Mesenchymal stem cell (in vitro differentiated cells and primary cell): ENCODE data around the gene CDH15.

Source experiments
- DNase-seq: peaks from one replicate; pipeline ENCODE4 v3.0.0-alpha.2; 2013
- H2AFZ ChIP-seq: one replicate; pipeline ENCODE4 v1.6.1; 2013; ENCODE audit warnings: low read depth, mild to moderate bottlenecking, control low read depth, inconsistent platforms, low read length, moderate library complexity
- H2AK5ac ChIP-seq: 2 replicates; pipeline ENCODE4 v1.6.1; 2013; ENCODE audit warnings: low read length, moderate library complexity, mild to moderate bottlenecking, inconsistent platforms; ENCODE audit not compliant: severe bottlenecking
- H2BK120ac ChIP-seq: one replicate; pipeline ENCODE4 v1.6.1; 2013; ENCODE audit warnings: low read depth, mild to moderate bottlenecking, inconsistent platforms, low read length, moderate library complexity
- H2BK12ac ChIP-seq, 2 experiments: one replicate each; pipeline ENCODE4 v1.6.1; 2013; ENCODE audit warnings: inconsistent platforms in 2 of 2, low read length in 2 of 2, mild to moderate bottlenecking in 2 of 2, moderate library complexity in 2 of 2, control low read depth in 1 of 2
- H2BK15ac ChIP-seq: one replicate; pipeline ENCODE4 v1.6.1; 2013; ENCODE audit warnings: mild to moderate bottlenecking, low read depth, inconsistent platforms; ENCODE audit not compliant: poor library complexity, severe bottlenecking
- H2BK5ac ChIP-seq: 2 replicates; pipeline ENCODE4 v1.6.1; 2013; ENCODE audit warnings: low read depth, mild to moderate bottlenecking, low read length, control low read depth, inconsistent platforms; ENCODE audit not compliant: poor library complexity, severe bottlenecking
- H3K14ac ChIP-seq, 2 experiments: one replicate each; pipeline ENCODE4 v1.6.1; 2013; ENCODE audit warnings: inconsistent platforms in 2 of 2, low read length in 2 of 2, control low read depth in 1 of 2, mild to moderate bottlenecking in 1 of 2, moderate library complexity in 1 of 2
- H3K18ac ChIP-seq, 2 experiments: one replicate each; pipeline ENCODE4 v1.6.1; 2013; ENCODE audit warnings: inconsistent platforms in 2 of 2, low read length in 2 of 2, control low read depth in 1 of 2, low read depth in 1 of 2, mild to moderate bottlenecking in 1 of 2
- H3K23ac ChIP-seq, 2 experiments: one replicate each; pipeline ENCODE4 v1.6.1; 2013; ENCODE audit warnings: inconsistent platforms in 2 of 2, low read length in 2 of 2, mild to moderate bottlenecking in 2 of 2, moderate library complexity in 2 of 2, control low read depth in 1 of 2
- H3K27ac ChIP-seq: 2 replicates; pipeline ENCODE4 v1.5.1; 2013; ENCODE audit warnings: mild to moderate bottlenecking, moderate library complexity, low read length, control low read depth, inconsistent platforms; ENCODE audit not compliant: poor library complexity, severe bottlenecking
- H3K27me3 ChIP-seq, 2 experiments: 2 replicates each; pipeline versions ENCODE4 v1.6.1 to v1.7.0; 2013; ENCODE audit warnings: low read length in 2 of 2, mild to moderate bottlenecking in 2 of 2, moderate library complexity in 2 of 2, control low read depth in 1 of 2, inconsistent platforms in 1 of 2; ENCODE audit not compliant: control insufficient read depth in 1 of 2, insufficient read depth in 1 of 2
- H3K36me3 ChIP-seq, 2 experiments: 2 replicates each; pipeline versions ENCODE4 v1.6.1 to v1.7.0; 2013; ENCODE audit warnings: low read length in 2 of 2, control low read depth in 1 of 2, inconsistent platforms in 1 of 2, low read depth in 1 of 2, mild to moderate bottlenecking in 1 of 2; ENCODE audit not compliant: insufficient read depth in 2 of 2, control insufficient read depth in 1 of 2
- H3K4ac ChIP-seq, 2 experiments: one replicate each; pipeline ENCODE4 v1.6.1; 2013; ENCODE audit warnings: inconsistent platforms in 2 of 2, low read length in 2 of 2, mild to moderate bottlenecking in 2 of 2, moderate library complexity in 2 of 2, control low read depth in 1 of 2, low read depth in 1 of 2
- H3K4me1 ChIP-seq: 2 replicates; pipeline ENCODE4 v1.6.1; 2013; ENCODE audit warnings: low read depth, low read length, control low read depth; ENCODE audit not compliant: control insufficient read depth, insufficient read depth
- H3K4me2 ChIP-seq: 2 replicates; pipeline ENCODE4 v1.6.1; 2013; ENCODE audit warnings: low read length, mild to moderate bottlenecking, inconsistent platforms; ENCODE audit not compliant: poor library complexity, severe bottlenecking
- H3K4me3 ChIP-seq, 2 experiments: 2 replicates each; pipeline versions ENCODE4 v1.5.1 to v1.7.0; 2013; ENCODE audit warnings: low read length in 2 of 2, mild to moderate bottlenecking in 2 of 2, control low read depth in 1 of 2, low read depth in 1 of 2; ENCODE audit not compliant: insufficient read depth in 1 of 2
- H3K79me1 ChIP-seq: replicated peaks from 2 replicates; pipeline ENCODE4 v1.6.1; 2013; ENCODE audit warnings: mild to moderate bottlenecking, control low read depth, low read length, inconsistent platforms; ENCODE audit not compliant: poor library complexity, severe bottlenecking
- H3K9ac ChIP-seq: 2 replicates; pipeline ENCODE4 v1.7.0; 2013; ENCODE audit warnings: mild to moderate bottlenecking, low read length, moderate library complexity
- H3K9me3 ChIP-seq: 2 replicates; pipeline ENCODE4 v1.7.0; 2013; ENCODE audit warnings: mild to moderate bottlenecking, low read length; ENCODE audit not compliant: control insufficient read depth
- H4K8ac ChIP-seq: one replicate; pipeline ENCODE4 v1.6.1; 2013; ENCODE audit warnings: inconsistent platforms, mild to moderate bottlenecking, low read length, moderate library complexity
- H4K91ac ChIP-seq: one replicate; pipeline ENCODE4 v1.6.1; 2013; ENCODE audit warnings: mild to moderate bottlenecking, low read length, inconsistent platforms
- WGBS: methylation state at CpG from one replicate; pipeline ENCODE4 v1.1.7; 2013; ENCODE audit warnings: mixed read lengths; 5-methylcytosine and 5-hydroxymethylcytosine counted together

CDH15 gene

DNA sequence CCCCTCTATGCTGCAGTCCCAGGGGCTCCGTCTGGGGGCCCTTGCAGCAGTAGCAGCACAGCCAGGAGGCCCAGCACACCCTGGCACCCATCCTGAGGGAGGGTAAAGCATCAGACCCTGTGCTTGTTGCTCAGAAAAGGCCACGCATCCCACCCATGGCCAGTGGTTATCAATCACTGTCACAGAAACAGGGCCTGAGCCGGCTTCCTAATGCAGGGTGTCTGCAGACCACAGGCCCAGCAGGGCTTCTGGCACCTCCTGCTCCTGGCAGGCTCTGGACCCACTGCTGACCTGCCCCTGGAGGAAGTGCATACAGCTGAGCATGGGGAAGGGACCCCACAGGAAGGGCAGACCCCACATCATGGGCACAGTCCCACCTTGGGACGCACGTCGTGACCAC, 26.9 kb upstream of the CDH15 start:
- WGBS = 87% methylated on average over 6 of the region's 6 CpGs
- H4K8ac ChIP-seq = no peak overlapping the region
- no peak overlapping the region for H2BK120ac ChIP-seq
- no peak overlapping the region for H3K4ac ChIP-seq
- no peak overlapping the region for H2BK12ac ChIP-seq
- H3K23ac ChIP-seq = no peak overlapping the region
- H3K27me3 ChIP-seq = no peaks in the 10 kb centered on the region
- no peak overlapping the region for H2AK5ac ChIP-seq
- no peaks in the 10 kb centered on the region for H3K79me1 ChIP-seq
- no peak overlapping the region for H3K4me3 ChIP-seq
- no peak overlapping the region for H3K14ac ChIP-seq
- H3K4me2 ChIP-seq = no peak overlapping the region
- no peak overlapping the region for H2BK5ac ChIP-seq
- H4K91ac ChIP-seq = no peak overlapping the region
- H3K4me1 ChIP-seq = no peaks in the 10 kb centered on the region
- H2AFZ ChIP-seq = no peak overlapping the region
- H3K9ac ChIP-seq = no peak overlapping the region
- H3K9me3 ChIP-seq = no peaks in the 10 kb centered on the region
- H3K27ac ChIP-seq = no peak overlapping the region
- H3K36me3 ChIP-seq = peaks cover 71 to 74% of the 10 kb centered on the region in 2 experiments
- no peak overlapping the region for H2BK15ac ChIP-seq
- no peak for DNase-seq
- H3K18ac ChIP-seq = no peak overlapping the region

DNA sequence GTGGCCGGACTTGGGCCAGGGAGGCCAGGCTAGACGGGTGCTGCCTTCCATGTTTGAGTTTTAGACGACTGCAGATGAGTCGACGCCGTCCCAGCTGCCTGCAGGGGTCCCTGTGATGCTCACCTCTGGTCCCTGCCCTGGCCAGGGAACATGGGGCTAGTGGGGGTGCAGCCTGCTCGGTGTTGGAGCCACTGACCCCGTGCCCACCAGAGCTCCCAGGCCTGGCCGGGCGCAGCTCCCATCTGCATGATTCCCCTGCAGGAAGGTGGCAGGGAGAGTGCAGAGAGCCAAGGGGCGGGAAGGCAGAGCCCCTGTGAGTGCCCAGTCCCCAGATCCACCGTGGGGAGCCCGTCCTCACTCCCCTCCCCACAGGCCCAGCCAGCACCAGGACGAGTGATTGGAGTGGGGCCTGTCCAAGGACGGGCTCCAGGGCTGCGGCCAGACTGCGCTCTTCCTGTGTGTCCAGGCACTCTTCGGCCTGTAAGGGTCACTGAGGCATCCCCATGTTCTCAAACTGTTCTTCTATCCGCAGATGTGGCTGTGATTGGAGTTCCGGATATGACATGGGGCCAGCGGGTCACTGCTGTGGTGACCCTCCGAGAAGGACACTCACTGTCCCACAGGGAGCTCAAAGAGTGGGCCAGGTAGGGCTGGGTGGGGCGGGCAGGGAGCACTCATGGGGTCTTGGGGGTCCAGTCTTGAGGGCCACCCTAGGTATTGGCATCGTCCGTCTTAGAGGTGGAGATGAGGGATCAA, 26.0 kb upstream of the CDH15 start:
- Histone ChIP-seq H2BK120ac (no peak overlapping the region), H2BK15ac (no peak overlapping the region), H2AFZ (no peak overlapping the region), H2AK5ac (no peak overlapping the region), H3K4me2 (no peak overlapping the region), H2BK12ac (no peak overlapping the region), H2BK5ac (no peak overlapping the region), H3K4ac (no peak overlapping the region), H3K27me3 (no peaks in the 10 kb centered on the region), H3K36me3 (peaks cover 69 to 75% of the 10 kb centered on the region in 2 experiments), H3K27ac (no peak overlapping the region), H3K9me3 (no peaks in the 10 kb centered on the region), H3K14ac (no peak overlapping the region), H3K79me1 (no peaks in the 10 kb centered on the region), H3K9ac (no peak overlapping the region), H3K4me3 (no peak overlapping the region), H3K4me1 (peaks cover 7% of the 10 kb centered on the region), H4K8ac (no peak overlapping the region), H4K91ac (no peak overlapping the region), H3K18ac (no peak overlapping the region), H3K23ac (no peak overlapping the region)
- 96% methylated on average over 25 of the region's 25 CpGs for WGBS
- no peak for DNase-seq

DNA sequence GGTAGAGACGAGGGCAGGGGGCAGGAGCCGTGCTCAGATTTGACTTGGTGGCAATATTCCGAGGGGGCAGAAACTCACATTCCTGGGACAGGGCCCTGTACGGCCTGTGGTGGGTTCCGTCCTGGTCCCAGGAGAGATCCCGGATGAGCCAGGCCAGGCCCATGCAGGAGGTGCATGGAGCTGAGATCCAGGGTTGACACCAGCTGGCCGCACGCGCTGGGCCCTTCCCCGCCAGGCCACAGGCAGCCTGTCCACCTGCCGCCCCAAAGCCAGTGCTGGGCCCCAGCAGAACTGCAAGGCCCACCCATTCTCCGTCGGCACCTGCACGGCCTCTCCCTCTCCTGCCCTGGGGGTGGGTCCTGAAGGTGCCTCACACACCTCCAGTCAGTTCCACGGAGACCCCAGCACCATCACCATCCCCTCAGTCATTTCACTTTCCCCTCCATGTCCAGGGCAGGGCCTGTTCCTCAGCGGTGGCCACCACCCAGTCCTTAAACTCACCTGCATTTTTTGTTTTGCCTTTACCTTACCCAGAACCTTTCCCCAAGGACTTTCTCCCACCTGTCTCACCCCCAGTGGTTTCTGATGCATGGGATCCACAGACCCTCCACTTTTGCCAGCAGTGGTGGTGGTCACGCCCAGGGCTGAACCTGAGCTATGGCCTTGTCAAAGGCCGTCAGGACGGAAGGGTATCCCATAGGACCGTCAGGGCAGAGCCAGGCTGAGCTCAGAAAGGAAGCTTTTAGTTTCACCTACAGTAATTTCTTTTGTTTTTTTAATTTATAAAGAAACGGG, 25.1 kb upstream of the CDH15 start:
- Histone ChIP-seq H3K36me3 (peaks cover 66 to 75% of the 10 kb centered on the region in 2 experiments), H3K9ac (no peak overlapping the region), H2AK5ac (no peak overlapping the region), H3K4ac (no peak overlapping the region), H3K18ac (no peak overlapping the region), H4K91ac (peak overlapping the region; percentile 61), H3K23ac (no peak overlapping the region), H3K79me1 (no peaks in the 10 kb centered on the region), H2BK12ac (no peak overlapping the region), H2BK5ac (no peak overlapping the region), H4K8ac (no peak overlapping the region), H2BK120ac (no peak overlapping the region), H3K27ac (no peak overlapping the region), H3K14ac (no peak overlapping the region), H2BK15ac (no peak overlapping the region), H3K4me1 (peaks cover 8% of the 10 kb centered on the region), H3K27me3 (no peaks in the 10 kb centered on the region), H3K9me3 (no peaks in the 10 kb centered on the region), H3K4me3 (no peak overlapping the region), H3K4me2 (no peak overlapping the region), H2AFZ (no peak overlapping the region)
- WGBS = 95% methylated on average over 21 of the region's 21 CpGs
- no peak for DNase-seq

DNA sequence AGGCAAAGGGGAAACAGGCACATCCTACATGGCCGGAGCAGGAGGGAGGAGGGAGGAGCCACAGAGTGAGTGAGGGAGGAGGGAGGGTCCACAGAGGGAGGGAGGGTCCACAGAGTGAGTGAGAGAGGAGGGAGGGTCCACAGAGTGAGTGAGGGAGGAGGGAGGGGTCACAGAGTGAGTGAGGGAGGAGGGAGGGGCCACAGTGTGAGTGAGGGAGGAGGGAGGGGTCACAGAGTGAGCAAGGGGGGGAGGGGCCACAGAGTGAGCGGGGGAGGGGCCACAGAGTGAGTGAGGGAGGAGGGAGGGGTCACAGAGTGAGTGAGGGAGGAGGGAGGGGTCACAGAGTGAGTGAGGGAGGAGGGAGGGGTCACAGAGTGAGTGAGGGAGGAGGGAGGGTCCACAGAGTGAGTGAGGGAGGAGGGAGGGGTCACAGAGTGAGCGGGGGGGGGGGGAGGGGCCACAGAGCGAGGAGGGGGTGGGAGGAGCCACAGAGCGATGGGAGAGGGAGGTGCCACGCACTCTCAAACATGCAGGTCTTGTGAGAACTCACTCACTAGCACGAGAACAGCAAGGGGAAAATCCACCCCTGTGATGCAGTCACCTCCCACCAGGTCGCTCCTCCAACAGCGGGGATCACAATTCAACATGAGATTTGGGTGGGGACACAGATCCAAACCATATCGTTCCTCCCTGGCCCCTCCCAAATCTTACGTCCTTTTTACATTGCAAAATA, 24.3 kb upstream of the CDH15 start:
- H3K14ac ChIP-seq = no peak overlapping the region
- H2AK5ac ChIP-seq = no peak overlapping the region
- H2BK12ac ChIP-seq = no peak overlapping the region
- H3K4me2 ChIP-seq = no peak overlapping the region
- no peak overlapping the region for H2BK120ac ChIP-seq
- H3K27ac ChIP-seq = no peak overlapping the region
- H3K27me3 ChIP-seq = no peaks in the 10 kb centered on the region
- H3K9me3 ChIP-seq = no peaks in the 10 kb centered on the region
- H4K8ac ChIP-seq = no peak overlapping the region
- DNase-seq = no peak
- H3K4ac ChIP-seq = no peak overlapping the region
- H3K4me3 ChIP-seq = no peak overlapping the region
- no peak overlapping the region for H3K18ac ChIP-seq
- peaks cover 8% of the 10 kb centered on the region for H3K4me1 ChIP-seq
- H3K36me3 ChIP-seq = peaks cover 61 to 73% of the 10 kb centered on the region in 2 experiments
- no peak overlapping the region for H2AFZ ChIP-seq
- no peak overlapping the region for H3K23ac ChIP-seq
- H2BK5ac ChIP-seq = no peak overlapping the region
- WGBS = 96% methylated on average over 8 of the region's 11 CpGs
- no peaks in the 10 kb centered on the region for H3K79me1 ChIP-seq
- H4K91ac ChIP-seq = no peak overlapping the region
- no peak overlapping the region for H2BK15ac ChIP-seq
- H3K9ac ChIP-seq = no peak overlapping the region
